ENCODE measurements around the gene CYP26A1. TPM values are rescaled to one million over a fixed set of nuclear protein-coding genes. Genes with fewer than 3 reads are reported as not detected.

The CYP26A1 gene
- total RNA-seq, 1 experiment from 2014 or later, result 0.17 TPM

DNA sequence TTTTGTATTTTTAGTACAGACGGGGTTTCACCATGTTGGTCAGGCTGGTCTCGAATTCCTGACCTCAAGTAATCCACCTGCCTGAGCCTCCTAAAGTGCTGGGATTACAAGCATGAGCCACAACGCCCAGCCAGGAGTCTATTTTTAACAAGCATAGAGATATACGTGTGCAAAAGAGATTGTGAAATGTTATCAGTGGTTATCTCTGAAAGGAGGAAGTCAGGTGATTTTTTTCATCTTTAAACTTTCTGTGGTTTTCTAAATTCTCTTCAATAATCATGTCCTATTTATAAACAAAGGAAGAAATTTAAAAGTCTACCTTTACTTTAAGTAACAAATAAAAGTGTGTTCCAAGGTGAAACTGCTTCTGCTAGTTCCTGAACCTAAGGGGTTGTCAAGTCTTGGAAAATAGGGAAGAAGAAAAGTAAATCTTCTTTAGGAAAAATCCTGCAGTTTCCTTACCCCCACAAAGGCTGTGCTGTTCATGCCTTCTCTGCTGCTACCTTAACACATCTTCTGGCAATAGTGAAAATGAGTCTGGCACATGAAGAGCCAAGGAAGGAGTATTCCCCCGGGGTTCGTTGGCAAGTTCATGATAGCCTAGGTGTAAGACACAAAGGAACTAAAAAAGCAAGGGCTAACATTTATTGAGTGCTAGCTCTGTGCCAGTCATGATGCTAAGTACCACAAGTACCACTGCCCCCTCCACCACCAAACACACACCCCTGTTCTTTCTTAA lies 51.1 kb downstream of the CYP26A1 start:
- Histone ChIP-seq H3K9me2 (ENCODE audit: insufficient read depth) (no peaks in the 10 kb centered on the region), H3K79me2 (ENCODE audit: insufficient read depth, low read length) (no peaks in the 10 kb centered on the region), H3K36me3 (ENCODE audit: control insufficient read depth in 1 of 2, insufficient read depth in 2 of 2, low read length in 2 of 2) (no peaks in the 10 kb centered on the region), H3K4me1 (ENCODE audit: control insufficient read depth in 1 of 2, insufficient read depth in 2 of 2, low read length in 2 of 2) (no peaks in the 10 kb centered on the region), H3K9ac (ENCODE audit: low read length) (no peak overlapping the region), H3K4me3 (replicated peaks in 1 of 2; ENCODE audit: low read depth in 1 of 2, low read length in 2 of 2) (no peak overlapping the region), H4K20me1 (ENCODE audit: insufficient read depth) (no peaks in the 10 kb centered on the region), H3K9me3 (ENCODE audit: control insufficient read depth in 1 of 2, insufficient read depth in 1 of 2, low read depth in 1 of 2, low read length in 2 of 2) (peaks cover 7 to 8% of the 10 kb centered on the region in 2 experiments; a peak in 2 of 4 replicates), H3K27me3 (ENCODE audit: insufficient read depth, low read length) (no peaks in the 10 kb centered on the region), H3K4me2 (ENCODE audit: low read length) (no peak overlapping the region), H3K27ac (ENCODE audit: low read depth, low read length) (no peak overlapping the region), H2AFZ (ENCODE audit: low read depth, low read length, poor library complexity, severe bottlenecking) (no peak overlapping the region)
- no TSS peak for BruUV-seq (replicated peaks)
- RAD21 ChIA-PET (ENCODE audit: low non-redundant PET in 1 of 2, low total read pairs in 2 of 2, uncharacterized antibody in 2 of 2, unreplicated experiment in 2 of 2), result no interaction called here
- DNase-seq (ENCODE audit: low read depth, low spot score) (no peak), ATAC-seq (no peak)
- intact Hi-C loops (cut with micrococcal nuclease), result no loop called here
- TF ChIP-seq ATF3 (IDR thresholded peaks at IDR 0.05) (no peak), SP1 (IDR thresholded peaks at IDR 0.05; ENCODE audit: low read depth) (no peak)
- CTCF ChIA-PET, result no interaction called here
- POLR2A ChIA-PET, result no interaction called here

- no peaks in the 10 kb centered on the region for H4K20me1 ChIP-seq (ENCODE audit: insufficient read depth)
- no peaks in the 10 kb centered on the region for H3K27me3 ChIP-seq (ENCODE audit: insufficient read depth, low read length)
- DNase-seq (ENCODE audit: low read depth, low spot score), result no peak
- intact Hi-C loops (cut with micrococcal nuclease), result no loop called here
- ChIA-PET RAD21 (ENCODE audit: low non-redundant PET in 1 of 2, low total read pairs in 2 of 2, uncharacterized antibody in 2 of 2, unreplicated experiment in 2 of 2) (no interaction called here), POLR2A (no interaction called here), CTCF (interaction anchor here (1.4 kb wide), 1 partner anchor 10 kb away, joined by 9 read pairs; no protein-coding TSS in a partner anchor)
- TF ChIP-seq ZBTB33 (IDR thresholded peaks at IDR 0.05; ENCODE audit: extremely low read depth, insufficient replicate concordance, low read length) (no peak), JUND (IDR thresholded peaks at IDR 0.05) (no peak), EGR1 (IDR thresholded peaks at IDR 0.05; ENCODE audit: low read depth) (no peak), SP1 (IDR thresholded peaks at IDR 0.05; ENCODE audit: low read depth) (no peak), CTCF (IDR thresholded peaks at IDR 0.05 in 2 of 3, conservative IDR thresholded peaks at IDR 0.05 in 1 of 3; ENCODE audit: borderline replicate concordance in 1 of 3, insufficient read depth in 1 of 3, low read depth in 2 of 3, low read length in 2 of 3) (no peak), POLR2A (IDR thresholded peaks at IDR 0.05; ENCODE audit: borderline replicate concordance, extremely low read depth, insufficient read depth, insufficient read length) (no peak), EZH2 (IDR thresholded peaks at IDR 0.05) (no peak), ATF3 (IDR thresholded peaks at IDR 0.05) (no peak), RAD21 (IDR thresholded peaks at IDR 0.05; ENCODE audit: low read depth) (no peak), SIN3A (IDR thresholded peaks at IDR 0.05; ENCODE audit: low read depth) (no peak), POLR2AphosphoS5 (IDR thresholded peaks at IDR 0.05; ENCODE audit: low read depth, low read length) (no peak)
- TF ChIP-seq, protein P1, sequence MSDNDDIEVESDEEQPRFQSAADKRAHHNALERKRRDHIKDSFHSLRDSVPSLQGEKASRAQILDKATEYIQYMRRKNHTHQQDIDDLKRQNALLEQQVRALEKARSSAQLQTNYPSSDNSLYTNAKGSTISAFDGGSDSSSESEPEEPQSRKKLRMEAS (IDR thresholded peaks at IDR 0.05), result no peak
- H2AFZ ChIP-seq (ENCODE audit: low read depth, low read length, poor library complexity, severe bottlenecking), result no peak overlapping the region
- no peaks in the 10 kb centered on the region for H3K79me2 ChIP-seq (ENCODE audit: insufficient read depth, low read length)
- H3K4me2 ChIP-seq (ENCODE audit: low read length), result no peak overlapping the region
- H3K36me3 ChIP-seq (ENCODE audit: control insufficient read depth in 1 of 2, insufficient read depth in 2 of 2, low read length in 2 of 2), result no peaks in the 10 kb centered on the region
- ATAC-seq, result no peak
- no peak overlapping the region for H3K9ac ChIP-seq (ENCODE audit: low read length)
- H3K9me3 ChIP-seq (ENCODE audit: control insufficient read depth in 1 of 2, insufficient read depth in 1 of 2, low read depth in 1 of 2, low read length in 2 of 2), result peaks cover 7 to 8% of the 10 kb centered on the region in 2 experiments; a peak in 2 of 4 replicates
- H3K4me1 ChIP-seq (ENCODE audit: control insufficient read depth in 1 of 2, insufficient read depth in 2 of 2, low read length in 2 of 2), result no peaks in the 10 kb centered on the region
- no peaks in the 10 kb centered on the region for H3K9me2 ChIP-seq (ENCODE audit: insufficient read depth)
- BruUV-seq (replicated peaks), result no TSS peak
- no peak overlapping the region for H3K4me3 ChIP-seq (replicated peaks in 1 of 2; ENCODE audit: low read depth in 1 of 2, low read length in 2 of 2)
- H3K27ac ChIP-seq (ENCODE audit: low read depth, low read length), result no peak overlapping the region
Observed at GRCh38 chr10:93125966-93126365, 52.3 kb downstream of the CYP26A1 start.
